A204.1 (cell line): ENCODE measurements around the gene EVL.

Experiments
- FAIRE-seq: peaks from 2 replicates; lab custom pipeline; 2012; peaks lifted over from hg19 to GRCh38; lab: Jason Lieb, UNC

Gene EVL

GRCh38 chr14:100085462-100085861 is 20.2 kb downstream of the EVL start:
- no peak for FAIRE-seq

GRCh38 chr14:100086361-100086760 is 21.1 kb downstream of the EVL start:
- FAIRE-seq, result no peak

- FAIRE-seq, result no peak
Observed at GRCh38 chr14:100088226-100088625, 23.0 kb downstream of the EVL start.

- FAIRE-seq, result no peak
Observed at GRCh38 chr14:100091386-100091785, 26.2 kb downstream of the EVL start.

- FAIRE-seq, result no peak
Observed at GRCh38 chr14:100092832-100093231, 27.6 kb downstream of the EVL start.

GRCh38 chr14:100093319-100093718 is 28.1 kb downstream of the EVL start:
- no peak for FAIRE-seq

- FAIRE-seq, result no peak
Observed at GRCh38 chr14:100096656-100097055, 31.4 kb downstream of the EVL start.

GRCh38 chr14:100098171-100098570 is 32.9 kb downstream of the EVL start:
- no peak for FAIRE-seq

- no peak for FAIRE-seq
Observed at GRCh38 chr14:100100032-100100703, 34.9 kb downstream of the EVL start.

GRCh38 chr14:100102156-100102785 is 37.0 kb downstream of the EVL start:
- no peak for FAIRE-seq

GRCh38 chr14:100103250-100104005 is 38.2 kb downstream of the EVL start:
- no peak for FAIRE-seq

- no peak for FAIRE-seq
Observed at GRCh38 chr14:100104006-100104352, 38.8 kb downstream of the EVL start.

- FAIRE-seq, result no peak
Observed at GRCh38 chr14:100104523-100105300, 39.5 kb downstream of the EVL start.

- FAIRE-seq, result no peak
Observed at GRCh38 chr14:100105357-100106169, 40.3 kb downstream of the EVL start.

GRCh38 chr14:100106250-100107112 is 41.3 kb downstream of the EVL start:
- FAIRE-seq, result no peak

- FAIRE-seq, result no peak
Observed at GRCh38 chr14:100107236-100107635, 42.0 kb downstream of the EVL start.

GRCh38 chr14:100108042-100108825 is 43.0 kb downstream of the EVL start:
- FAIRE-seq, result no peak

- no peak for FAIRE-seq
Observed at GRCh38 chr14:100108840-100109593, 43.8 kb downstream of the EVL start.

GRCh38 chr14:100109594-100109955 is 44.4 kb downstream of the EVL start:
- FAIRE-seq, result no peak
